Activated T-cell treated with anti-CD3 and anti-CD28 coated beads for 1 hour (primary cell): Measurements from ENCODE around the gene RXRG.

Source experiments
- DNase-seq: peaks from one replicate; pipeline ENCODE4 v3.0.0-alpha.2; 2020; ENCODE audit warnings: low read depth

Gene RXRG

DNA sequence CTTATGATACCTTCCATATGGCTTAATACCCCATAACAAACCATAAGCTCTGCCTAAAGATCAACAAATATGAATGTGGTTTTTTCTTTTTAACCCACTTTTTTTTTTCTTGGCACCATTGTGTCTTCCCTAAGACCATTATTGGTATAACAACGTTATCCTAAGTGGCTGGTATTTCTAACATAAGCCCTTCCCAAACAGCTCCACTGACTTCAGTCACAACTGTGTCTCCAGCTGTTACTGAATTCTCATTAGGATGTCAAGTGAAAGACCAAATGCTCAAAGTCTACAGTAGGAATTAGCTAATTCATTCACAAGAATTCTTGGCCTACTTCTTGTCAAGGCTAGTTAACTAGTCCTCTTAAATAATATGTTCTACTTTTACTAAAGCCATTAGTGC is 4.2 kb upstream of the RXRG start:
- no peak for DNase-seq

GRCh38 chr1:165445388-165445787 is 462 bp upstream of the RXRG start:
- no peak for DNase-seq

GRCh38 chr1:165443539-165444311 is 1.2 kb downstream of the RXRG start:
- no peak for DNase-seq

GRCh38 chr1:165442653-165443052 is 2.3 kb downstream of the RXRG start:
- DNase-seq, result no peak

GRCh38 chr1:165442053-165442452 is 2.9 kb downstream of the RXRG start:
- no peak for DNase-seq

DNA sequence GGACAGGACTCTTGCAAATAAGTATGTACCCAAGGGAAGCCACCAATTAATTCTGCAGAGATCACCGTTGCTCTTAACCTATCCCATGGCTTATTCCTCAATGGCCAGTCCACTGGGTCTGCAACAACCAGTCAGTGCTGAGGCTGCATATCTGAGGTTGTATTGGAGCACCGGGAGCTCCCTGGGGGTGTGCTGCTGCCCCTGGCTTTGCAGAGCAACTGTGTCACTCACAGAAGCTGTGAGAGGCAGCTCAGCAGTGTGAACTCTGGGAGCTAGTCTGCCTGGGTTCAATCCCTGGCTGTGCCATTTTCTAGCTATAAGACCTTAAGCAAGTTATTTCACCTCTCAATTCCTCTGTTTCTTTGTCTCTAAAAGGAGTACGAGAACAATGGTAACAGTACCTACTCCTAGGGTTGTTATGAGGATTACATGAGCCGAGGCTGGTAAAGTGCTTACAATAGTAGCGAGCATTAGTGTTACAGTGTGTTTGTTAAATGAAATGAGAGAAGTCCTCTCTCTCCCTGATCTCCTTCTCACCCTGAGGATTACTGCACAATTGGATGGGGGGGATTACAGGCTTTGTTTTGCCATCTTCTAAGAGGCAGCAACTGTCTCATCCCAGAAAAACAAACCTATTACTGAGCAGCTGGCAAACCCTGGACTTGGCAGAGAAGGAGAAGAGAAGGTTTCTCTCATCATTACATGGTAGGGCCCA is 3.6 kb downstream of the RXRG start:
- no peak for DNase-seq

DNA sequence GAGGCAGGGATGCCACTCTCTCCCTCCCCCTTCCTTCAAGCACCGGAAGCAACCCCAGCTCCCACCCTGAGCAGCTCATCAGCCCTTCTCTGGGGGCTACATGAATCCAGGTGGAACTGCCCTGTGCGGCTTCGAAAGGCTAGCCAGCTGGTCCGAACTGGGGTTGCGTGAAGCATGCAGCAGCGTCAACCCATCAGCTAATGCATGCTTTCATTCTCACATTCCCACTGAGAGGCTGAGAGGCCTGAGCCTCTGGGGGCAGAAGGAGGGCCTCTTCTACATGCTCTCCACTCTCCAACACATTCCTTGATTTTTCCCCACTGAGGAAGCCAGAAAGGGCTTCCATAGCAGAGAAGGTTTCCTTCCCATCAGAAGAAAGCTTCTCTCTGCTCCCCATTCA is 5.6 kb downstream of the RXRG start:
- no peak for DNase-seq

DNA sequence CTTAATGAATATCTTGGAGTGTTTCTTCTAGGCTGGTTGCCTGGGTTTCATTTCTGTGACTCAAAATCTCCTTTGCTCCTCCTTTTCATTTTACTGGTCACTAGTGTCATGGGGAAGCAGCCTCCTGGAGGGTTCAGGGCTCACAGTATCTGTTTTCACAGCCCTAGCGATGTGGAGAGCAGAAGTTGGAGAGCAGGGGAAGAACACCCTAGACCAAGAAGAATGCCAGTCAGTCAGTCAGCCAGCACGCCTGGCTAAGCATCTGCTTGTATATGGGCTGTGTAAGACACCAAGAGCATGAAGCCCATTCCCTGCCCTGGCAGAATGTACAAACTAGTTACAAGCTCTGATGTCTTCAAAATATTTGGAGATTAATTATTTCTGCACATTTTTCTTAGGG is 7.9 kb downstream of the RXRG start:
- DNase-seq, result no peak

GRCh38 chr1:165435801-165436200 is 9.1 kb downstream of the RXRG start:
- no peak for DNase-seq

DNA sequence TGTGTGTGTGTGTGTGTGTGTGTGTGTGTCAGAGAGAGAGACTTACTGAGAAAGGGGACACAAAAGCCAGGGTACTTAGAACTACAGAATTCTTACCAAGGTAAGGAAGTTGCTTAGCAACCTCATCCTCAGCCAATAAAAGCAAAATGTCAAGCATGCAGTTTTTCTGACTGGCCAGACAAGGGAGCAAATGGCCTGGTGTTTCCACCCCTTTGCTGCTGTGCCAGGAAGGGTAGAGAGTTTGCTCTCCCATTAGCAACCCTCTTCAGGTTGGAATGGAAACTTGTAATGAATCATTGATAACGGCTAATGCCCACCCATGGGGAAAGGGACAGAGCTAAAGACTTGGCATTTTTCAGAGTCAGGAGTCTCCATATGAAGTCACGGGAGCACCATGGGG is 10.6 kb downstream of the RXRG start:
- DNase-seq, result no peak

DNA sequence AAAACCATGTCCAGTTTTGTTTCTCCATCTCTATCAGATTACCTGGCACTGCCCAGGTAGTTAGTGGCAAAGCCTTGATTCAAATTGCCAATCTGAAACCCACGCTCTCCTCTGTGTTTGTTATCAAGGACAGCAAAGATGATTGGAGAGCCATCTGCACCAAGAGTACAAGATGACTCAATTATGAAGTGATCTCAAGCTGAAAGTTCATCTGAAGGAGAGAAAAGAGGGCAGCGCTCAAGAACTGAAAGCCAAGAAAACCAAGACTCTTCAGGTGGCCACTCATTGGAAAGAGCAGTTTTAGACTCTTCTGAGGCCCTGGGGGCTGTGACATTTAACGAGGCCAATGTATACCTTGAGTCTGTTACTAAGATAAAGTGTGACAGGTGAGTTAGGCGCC is 13.8 kb downstream of the RXRG start:
- no peak for DNase-seq

GRCh38 chr1:165426745-165427144 is 18.2 kb downstream of the RXRG start:
- no peak for DNase-seq

DNA sequence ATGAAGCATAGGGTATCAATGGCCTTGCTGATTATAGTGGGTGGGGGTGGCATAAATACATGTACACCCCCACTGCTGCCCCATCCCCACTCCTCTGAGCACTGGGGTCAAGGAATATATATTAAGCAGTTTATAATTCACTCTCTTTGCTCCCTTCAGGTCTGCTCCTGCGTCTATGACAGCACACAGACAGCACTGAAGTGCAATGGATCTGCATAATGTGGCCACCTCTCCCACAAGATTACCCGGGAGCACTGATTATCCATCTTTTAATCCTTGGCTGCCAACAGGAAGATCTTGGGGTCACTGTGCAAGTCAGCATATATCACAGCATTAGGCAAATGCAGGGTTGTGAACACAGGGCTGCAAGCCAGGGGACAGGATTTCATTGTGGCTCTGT is 19.3 kb downstream of the RXRG start:
- DNase-seq, result no peak

GRCh38 chr1:165424454-165425216 is 20.3 kb downstream of the RXRG start:
- DNase-seq, result no peak

- DNase-seq, result no peak
These were observed 21.8 kb downstream of the RXRG start for GRCh38 chr1:165423136-165423535.

GRCh38 chr1:165420655-165421054 is 24.3 kb downstream of the RXRG start:
- no peak for DNase-seq

DNA sequence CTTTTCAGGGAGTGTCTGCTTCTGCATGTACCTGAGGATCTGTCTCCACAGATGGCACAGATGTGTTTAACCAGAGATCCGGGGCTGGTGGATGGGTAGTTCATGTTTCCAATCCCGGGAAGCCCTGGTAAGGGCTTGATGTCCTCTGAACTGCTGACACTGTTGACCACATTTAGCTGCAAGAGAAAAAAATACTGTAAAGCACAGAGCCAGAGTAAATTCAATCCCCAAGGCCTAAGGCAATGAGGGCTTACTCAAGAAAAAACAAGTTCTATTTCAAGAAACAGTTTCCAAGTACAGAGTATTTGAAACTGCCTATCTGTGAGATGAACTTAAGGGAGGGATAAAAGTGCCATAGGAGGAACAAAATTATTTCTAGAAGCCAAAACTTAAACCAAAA is 25.1 kb downstream of the RXRG start:
- no peak for DNase-seq

- no peak for DNase-seq
These were observed 26.7 kb downstream of the RXRG start for GRCh38 chr1:165418195-165418594.

DNA sequence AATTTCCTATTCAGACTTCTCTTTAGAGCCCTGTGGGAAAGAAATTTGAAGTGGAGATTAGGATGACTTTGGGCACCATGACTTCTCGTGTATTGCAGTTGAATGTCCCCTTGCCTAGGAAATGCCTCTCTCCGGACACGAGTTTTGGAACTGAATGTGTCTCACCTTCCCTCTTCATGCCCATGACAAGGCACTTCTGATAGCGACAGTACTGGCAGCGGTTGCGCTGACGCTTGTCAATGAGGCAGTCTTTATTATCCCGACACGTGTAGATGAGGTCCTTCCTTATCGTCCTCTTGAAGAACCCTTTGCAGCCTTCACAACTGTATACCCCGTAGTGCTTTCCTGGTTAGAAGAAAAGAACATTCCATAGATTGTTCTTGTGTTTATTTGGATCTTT is 28.1 kb downstream of the RXRG start:
- DNase-seq, result no peak

GRCh38 chr1:165415068-165415467 is 29.9 kb downstream of the RXRG start:
- DNase-seq, result no peak

DNA sequence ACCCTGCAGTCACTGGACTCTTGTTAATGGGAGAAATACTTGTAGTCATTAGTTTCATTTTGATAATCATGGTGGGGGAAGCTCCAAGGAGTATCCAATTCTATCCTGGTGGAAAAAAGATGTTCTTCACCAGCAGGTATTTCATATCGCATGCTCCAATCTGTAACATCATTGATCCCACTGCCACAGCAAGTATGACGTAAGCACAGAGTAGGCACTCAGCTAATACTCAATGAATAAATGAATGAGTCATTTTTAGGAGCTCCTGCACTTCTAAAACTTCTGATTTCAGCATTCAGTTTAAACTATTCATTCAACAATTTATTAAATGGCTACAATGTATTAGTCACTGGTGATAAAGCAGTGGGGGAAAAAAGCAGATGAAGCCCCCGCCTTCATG is 30.3 kb downstream of the RXRG start:
- DNase-seq, result no peak

GRCh38 chr1:165411396-165411795 is 33.5 kb downstream of the RXRG start:
- DNase-seq, result no peak
